Esophagus squamous epithelium (tissue), 4 donors: ENCODE results near the gene OR2F1.

Experiments used
- CTCF ChIP-seq, 6 experiments: fragments of 450-650 bp in 4 of 6; fragments of 200-600 bp in 2 of 6; sonication (generic) in 2 of 6; IDR thresholded peaks; one replicate each; pipeline ENCODE4 v1.5.1; 2016 to 2019; ENCODE audit warnings: antibody characterized with exemption in 6 of 6, mild to moderate bottlenecking in 4 of 6, moderate library complexity in 4 of 6
- POLR2A ChIP-seq, 4 donors: fragments of 450-650 bp; IDR thresholded peaks; one replicate each; pipeline ENCODE4 v1.6.1; 2017; ENCODE audit warnings: antibody characterized with exemption in 4 of 4, mild to moderate bottlenecking in 4 of 4, moderate library complexity in 3 of 4

- TF ChIP-seq CTCF (IDR thresholded peaks at IDR 0.05) (no peak), POLR2A (IDR thresholded peaks at IDR 0.05) (no peak)
These were observed 29.8 kb upstream of the OR2F1 start for GRCh38 chr7:143924851-143925250.
